GM23338 (cell line): Measurements from ENCODE around the gene DPEP3. TPM values are rescaled to one million over a fixed set of nuclear protein-coding genes. Genes with fewer than 3 reads are reported as not detected.

ENCODE experiments used
- ATAC-seq: fragments of 200-7000 bp; cut with Tn5 transposase; 3 replicates; pipeline ENCODE4 v1.9.1; 2020
- DNase-seq: peaks from one replicate; pipeline ENCODE4 v3.0.0-alpha.2; 2015; ENCODE audit warnings: low spot score
- H2AFZ ChIP-seq: fragments of 200-600 bp; sonication (generic); 2 replicates; pipeline ENCODE4 v1.8.0; 2016; ENCODE audit warnings: antibody characterized with exemption, mild to moderate bottlenecking, moderate library complexity
- H3F3A ChIP-seq: fragments of 200-600 bp; sonication (generic); replicated peaks from 2 replicates; pipeline ENCODE4 v1.8.0; 2017; ENCODE audit warnings: antibody characterized with exemption, mixed run types, low read depth
- H3K27ac ChIP-seq: fragments of 200-600 bp; sonication (generic); 2 replicates; pipeline ENCODE4 v1.6.1; 2016; ENCODE audit warnings: low read depth
- H3K27me3 ChIP-seq: fragments of 200-600 bp; sonication (generic); 2 replicates; pipeline ENCODE4 v1.8.0; 2016; ENCODE audit warnings: mild to moderate bottlenecking, mixed run types, moderate library complexity; ENCODE audit not compliant: insufficient read depth
- H3K36me3 ChIP-seq: fragments of 200-600 bp; sonication (generic); 2 replicates; pipeline ENCODE4 v1.8.0; 2016; ENCODE audit warnings: mild to moderate bottlenecking; ENCODE audit not compliant: insufficient read depth
- H3K4me1 ChIP-seq: fragments of 200-600 bp; sonication (generic); 2 replicates; pipeline ENCODE4 v1.8.0; 2016; ENCODE audit warnings: mild to moderate bottlenecking, moderate library complexity; ENCODE audit not compliant: insufficient read depth
- H3K4me2 ChIP-seq: fragments of 200-600 bp; sonication (generic); 2 replicates; pipeline ENCODE4 v1.7.1; 2017; ENCODE audit warnings: mixed run types
- H3K4me3 ChIP-seq: fragments of 200-600 bp; sonication (generic); 2 replicates; pipeline ENCODE4 v1.6.1; 2016; ENCODE audit warnings: mixed run types
- H3K79me2 ChIP-seq: fragments of 200-600 bp; sonication (generic); replicated peaks from 2 replicates; pipeline ENCODE4 v1.8.0; 2017; ENCODE audit warnings: mild to moderate bottlenecking; ENCODE audit not compliant: insufficient read depth
- H3K9me2 ChIP-seq: fragments of 200-600 bp; sonication (generic); 2 replicates; pipeline ENCODE4 v1.8.0; 2017; ENCODE audit not compliant: insufficient read depth
- H4K20me1 ChIP-seq: fragments of 200-600 bp; sonication (generic); replicated peaks from 2 replicates; pipeline ENCODE4 v1.8.0; 2017; ENCODE audit warnings: mild to moderate bottlenecking; ENCODE audit not compliant: insufficient read depth
- H3K27ac Mint-ChIP-seq: 2 replicates; pipeline ENCODE4 v1.8.0; 2020; ENCODE audit warnings: inconsistent platforms, mild to moderate bottlenecking, moderate library complexity, mixed read lengths
- H3K27me3 Mint-ChIP-seq: 3 replicates; pipeline ENCODE4 v1.8.0; 2022; ENCODE audit warnings: low read depth, mild to moderate bottlenecking, moderate library complexity, mixed read lengths, inconsistent platforms; ENCODE audit not compliant: insufficient read depth, poor library complexity
- H3K36me3 Mint-ChIP-seq: 3 replicates; pipeline ENCODE4 v1.8.0; 2021; ENCODE audit warnings: low read depth, mild to moderate bottlenecking, inconsistent platforms, moderate library complexity, mixed read lengths
- H3K4me1 Mint-ChIP-seq: 3 replicates; pipeline ENCODE4 v1.8.0; 2020; ENCODE audit warnings: mild to moderate bottlenecking, inconsistent platforms, mixed read lengths
- H3K4me3 Mint-ChIP-seq: 3 replicates; pipeline ENCODE4 v1.8.0; 2021; ENCODE audit warnings: moderate library complexity, mild to moderate bottlenecking, inconsistent platforms, mixed read lengths
- H3K9me3 Mint-ChIP-seq: 3 replicates; pipeline ENCODE4 v1.8.0; 2020; ENCODE audit warnings: moderate library complexity, mild to moderate bottlenecking, inconsistent platforms, mixed read lengths
- CREB1 ChIP-seq: fragments of 250-450 bp; sonication (Bioruptor Pico); IDR thresholded peaks from 2 replicates; pipeline ENCODE4 v1.5.0; 2020; ENCODE audit warnings: low read depth, mild to moderate bottlenecking, moderate library complexity
- EZH2 ChIP-seq: fragments of 200-600 bp; sonication (generic); IDR thresholded peaks from one replicate; pipeline ENCODE4 v1.8.0; 2017; ENCODE audit warnings: antibody characterized with exemption, mild to moderate bottlenecking, low read depth; ENCODE audit not compliant: unreplicated experiment
- EZH2phosphoT487 ChIP-seq: fragments of 200-600 bp; sonication (generic); IDR thresholded peaks from one replicate; pipeline ENCODE4 v1.8.1; 2018; ENCODE audit warnings: antibody characterized with exemption; ENCODE audit not compliant: unreplicated experiment
- JUNB ChIP-seq: IDR thresholded peaks from one replicate; pipeline ENCODE4 v1.6.1; 2016; ENCODE audit warnings: antibody characterized with exemption; ENCODE audit not compliant: unreplicated experiment
- NANOG ChIP-seq: IDR thresholded peaks from 2 replicates; pipeline ENCODE4 v1.6.1; 2016; ENCODE audit warnings: antibody characterized with exemption, borderline replicate concordance
- POLR2AphosphoS5 ChIP-seq: IDR thresholded peaks from 2 replicates; pipeline ENCODE4 v1.6.1; 2016; ENCODE audit warnings: antibody characterized with exemption, low read depth
- STAT1 ChIP-seq: IDR thresholded peaks from one replicate; pipeline ENCODE4 v1.6.1; 2016; ENCODE audit warnings: antibody characterized with exemption; ENCODE audit not compliant: unreplicated experiment
- ZNF114 ChIP-seq: fragments of 250-450 bp; sonication (Bioruptor Pico); IDR thresholded peaks from 2 replicates; pipeline ENCODE4 v1.5.0; 2020; ENCODE audit warnings: mild to moderate bottlenecking, moderate library complexity
- ZNF331 ChIP-seq: fragments of 250-450 bp; sonication (Bioruptor Pico); IDR thresholded peaks from 2 replicates; pipeline ENCODE4 v1.5.0; 2020; ENCODE audit warnings: low read depth, mild to moderate bottlenecking, moderate library complexity
- polyA plus RNA-seq: library from polyadenylated mRNA; unstranded; fragments of >200 nt; fragmentation: Nextera tagmentation; extraction: Ambion mirVana; gene quantifications from 2 replicates; pipeline ENCODE4 v1.2.1, GENCODE V29; 2016
- total RNA-seq: library from RNA; depleted of rRNA; stranded (reverse); fragments of >200 nt; shearing (Covaris generic); gene quantifications from 2 replicates; pipeline ENCODE4 v1.2.3, GENCODE V29; 2014
- TF ChIP-seq, protein P1 (sequence below): IDR thresholded peaks from one replicate; pipeline ENCODE4 v1.6.1; 2018; ENCODE audit warnings: antibody characterized with exemption; ENCODE audit not compliant: unreplicated experiment
- TF ChIP-seq, protein P2 (sequence below): fragments of 250-450 bp; sonication (Bioruptor Pico); IDR thresholded peaks from 2 replicates; pipeline ENCODE4 v1.5.0; 2020; ENCODE audit warnings: mild to moderate bottlenecking, moderate library complexity
- TF ChIP-seq, protein P3 (sequence below), 2 experiments: fragments of 200-600 bp in 1 of 2; sonication (generic) in 1 of 2; conservative IDR thresholded peaks; 2 replicates each; pipeline versions ENCODE4 v1.5.1 to v1.6.1; 2016 to 2017; ENCODE audit warnings: antibody characterized with exemption in 2 of 2, low read depth in 2 of 2, mild to moderate bottlenecking in 2 of 2, moderate library complexity in 1 of 2
- TF ChIP-seq, protein P4 (sequence below): IDR thresholded peaks from 2 replicates; pipeline ENCODE4 v1.6.1; 2016; ENCODE audit warnings: antibody characterized with exemption

DPEP3 gene
- total and polyA plus RNA-seq, 2 experiments from 2014 or later = 8.8 to 18.4 TPM

DNA sequence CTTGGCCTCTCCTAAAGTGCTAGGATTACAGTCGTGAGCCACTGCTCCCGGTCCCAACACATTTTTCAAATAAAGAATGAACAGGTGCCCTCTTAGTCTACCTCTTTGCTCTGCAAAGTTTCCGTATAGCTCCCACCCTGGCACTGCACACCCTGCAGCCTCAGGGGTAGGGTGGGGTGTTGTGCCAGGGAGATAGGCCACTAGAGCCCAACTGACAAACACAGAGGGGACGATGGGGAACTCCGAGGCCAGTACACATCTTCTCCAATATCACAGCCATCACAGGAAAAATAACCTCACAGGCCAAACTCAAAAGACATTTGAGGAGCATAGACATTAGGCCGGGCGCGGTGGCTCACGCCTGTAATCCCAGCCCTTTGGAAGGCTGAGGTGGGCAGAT lies 9.2 kb downstream of the DPEP3 start:
- Histone ChIP-seq H3K79me2 (peaks cover 18% of the 10 kb centered on the region), H4K20me1 (peaks cover 7% of the 10 kb centered on the region; the same call in 1 of the 2 replicates), H3K36me3 (no peaks in the 10 kb centered on the region), H3K4me3 (no peak overlapping the region), H3K4me1 (peaks cover 16% of the 10 kb centered on the region), H2AFZ (no peak overlapping the region), H3F3A (0 out of 2 replicates have a peak, but pooled peaks cover 11% of the 10 kb centered on the region), H3K4me2 (no peak overlapping the region), H3K27me3 (no peaks in the 10 kb centered on the region), H3K27ac (no peak overlapping the region), H3K9me2 (no peaks in the 10 kb centered on the region)
- Mint-ChIP-seq H3K9me3 (no peaks in the 10 kb centered on the region), H3K4me3 (no peak overlapping the region), H3K4me1 (peaks cover 20% of the 10 kb centered on the region), H3K36me3 (no peaks in the 10 kb centered on the region), H3K27ac (no peak overlapping the region), H3K27me3 (peaks cover 16% of the 10 kb centered on the region)
- ATAC-seq = no peak
- no peak for DNase-seq
- TF ChIP-seq, protein P1, sequence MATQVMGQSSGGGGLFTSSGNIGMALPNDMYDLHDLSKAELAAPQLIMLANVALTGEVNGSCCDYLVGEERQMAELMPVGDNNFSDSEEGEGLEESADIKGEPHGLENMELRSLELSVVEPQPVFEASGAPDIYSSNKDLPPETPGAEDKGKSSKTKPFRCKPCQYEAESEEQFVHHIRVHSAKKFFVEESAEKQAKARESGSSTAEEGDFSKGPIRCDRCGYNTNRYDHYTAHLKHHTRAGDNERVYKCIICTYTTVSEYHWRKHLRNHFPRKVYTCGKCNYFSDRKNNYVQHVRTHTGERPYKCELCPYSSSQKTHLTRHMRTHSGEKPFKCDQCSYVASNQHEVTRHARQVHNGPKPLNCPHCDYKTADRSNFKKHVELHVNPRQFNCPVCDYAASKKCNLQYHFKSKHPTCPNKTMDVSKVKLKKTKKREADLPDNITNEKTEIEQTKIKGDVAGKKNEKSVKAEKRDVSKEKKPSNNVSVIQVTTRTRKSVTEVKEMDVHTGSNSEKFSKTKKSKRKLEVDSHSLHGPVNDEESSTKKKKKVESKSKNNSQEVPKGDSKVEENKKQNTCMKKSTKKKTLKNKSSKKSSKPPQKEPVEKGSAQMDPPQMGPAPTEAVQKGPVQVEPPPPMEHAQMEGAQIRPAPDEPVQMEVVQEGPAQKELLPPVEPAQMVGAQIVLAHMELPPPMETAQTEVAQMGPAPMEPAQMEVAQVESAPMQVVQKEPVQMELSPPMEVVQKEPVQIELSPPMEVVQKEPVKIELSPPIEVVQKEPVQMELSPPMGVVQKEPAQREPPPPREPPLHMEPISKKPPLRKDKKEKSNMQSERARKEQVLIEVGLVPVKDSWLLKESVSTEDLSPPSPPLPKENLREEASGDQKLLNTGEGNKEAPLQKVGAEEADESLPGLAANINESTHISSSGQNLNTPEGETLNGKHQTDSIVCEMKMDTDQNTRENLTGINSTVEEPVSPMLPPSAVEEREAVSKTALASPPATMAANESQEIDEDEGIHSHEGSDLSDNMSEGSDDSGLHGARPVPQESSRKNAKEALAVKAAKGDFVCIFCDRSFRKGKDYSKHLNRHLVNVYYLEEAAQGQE = no peak
- TF ChIP-seq EZH2 = no peak
- TF ChIP-seq, protein P2, sequence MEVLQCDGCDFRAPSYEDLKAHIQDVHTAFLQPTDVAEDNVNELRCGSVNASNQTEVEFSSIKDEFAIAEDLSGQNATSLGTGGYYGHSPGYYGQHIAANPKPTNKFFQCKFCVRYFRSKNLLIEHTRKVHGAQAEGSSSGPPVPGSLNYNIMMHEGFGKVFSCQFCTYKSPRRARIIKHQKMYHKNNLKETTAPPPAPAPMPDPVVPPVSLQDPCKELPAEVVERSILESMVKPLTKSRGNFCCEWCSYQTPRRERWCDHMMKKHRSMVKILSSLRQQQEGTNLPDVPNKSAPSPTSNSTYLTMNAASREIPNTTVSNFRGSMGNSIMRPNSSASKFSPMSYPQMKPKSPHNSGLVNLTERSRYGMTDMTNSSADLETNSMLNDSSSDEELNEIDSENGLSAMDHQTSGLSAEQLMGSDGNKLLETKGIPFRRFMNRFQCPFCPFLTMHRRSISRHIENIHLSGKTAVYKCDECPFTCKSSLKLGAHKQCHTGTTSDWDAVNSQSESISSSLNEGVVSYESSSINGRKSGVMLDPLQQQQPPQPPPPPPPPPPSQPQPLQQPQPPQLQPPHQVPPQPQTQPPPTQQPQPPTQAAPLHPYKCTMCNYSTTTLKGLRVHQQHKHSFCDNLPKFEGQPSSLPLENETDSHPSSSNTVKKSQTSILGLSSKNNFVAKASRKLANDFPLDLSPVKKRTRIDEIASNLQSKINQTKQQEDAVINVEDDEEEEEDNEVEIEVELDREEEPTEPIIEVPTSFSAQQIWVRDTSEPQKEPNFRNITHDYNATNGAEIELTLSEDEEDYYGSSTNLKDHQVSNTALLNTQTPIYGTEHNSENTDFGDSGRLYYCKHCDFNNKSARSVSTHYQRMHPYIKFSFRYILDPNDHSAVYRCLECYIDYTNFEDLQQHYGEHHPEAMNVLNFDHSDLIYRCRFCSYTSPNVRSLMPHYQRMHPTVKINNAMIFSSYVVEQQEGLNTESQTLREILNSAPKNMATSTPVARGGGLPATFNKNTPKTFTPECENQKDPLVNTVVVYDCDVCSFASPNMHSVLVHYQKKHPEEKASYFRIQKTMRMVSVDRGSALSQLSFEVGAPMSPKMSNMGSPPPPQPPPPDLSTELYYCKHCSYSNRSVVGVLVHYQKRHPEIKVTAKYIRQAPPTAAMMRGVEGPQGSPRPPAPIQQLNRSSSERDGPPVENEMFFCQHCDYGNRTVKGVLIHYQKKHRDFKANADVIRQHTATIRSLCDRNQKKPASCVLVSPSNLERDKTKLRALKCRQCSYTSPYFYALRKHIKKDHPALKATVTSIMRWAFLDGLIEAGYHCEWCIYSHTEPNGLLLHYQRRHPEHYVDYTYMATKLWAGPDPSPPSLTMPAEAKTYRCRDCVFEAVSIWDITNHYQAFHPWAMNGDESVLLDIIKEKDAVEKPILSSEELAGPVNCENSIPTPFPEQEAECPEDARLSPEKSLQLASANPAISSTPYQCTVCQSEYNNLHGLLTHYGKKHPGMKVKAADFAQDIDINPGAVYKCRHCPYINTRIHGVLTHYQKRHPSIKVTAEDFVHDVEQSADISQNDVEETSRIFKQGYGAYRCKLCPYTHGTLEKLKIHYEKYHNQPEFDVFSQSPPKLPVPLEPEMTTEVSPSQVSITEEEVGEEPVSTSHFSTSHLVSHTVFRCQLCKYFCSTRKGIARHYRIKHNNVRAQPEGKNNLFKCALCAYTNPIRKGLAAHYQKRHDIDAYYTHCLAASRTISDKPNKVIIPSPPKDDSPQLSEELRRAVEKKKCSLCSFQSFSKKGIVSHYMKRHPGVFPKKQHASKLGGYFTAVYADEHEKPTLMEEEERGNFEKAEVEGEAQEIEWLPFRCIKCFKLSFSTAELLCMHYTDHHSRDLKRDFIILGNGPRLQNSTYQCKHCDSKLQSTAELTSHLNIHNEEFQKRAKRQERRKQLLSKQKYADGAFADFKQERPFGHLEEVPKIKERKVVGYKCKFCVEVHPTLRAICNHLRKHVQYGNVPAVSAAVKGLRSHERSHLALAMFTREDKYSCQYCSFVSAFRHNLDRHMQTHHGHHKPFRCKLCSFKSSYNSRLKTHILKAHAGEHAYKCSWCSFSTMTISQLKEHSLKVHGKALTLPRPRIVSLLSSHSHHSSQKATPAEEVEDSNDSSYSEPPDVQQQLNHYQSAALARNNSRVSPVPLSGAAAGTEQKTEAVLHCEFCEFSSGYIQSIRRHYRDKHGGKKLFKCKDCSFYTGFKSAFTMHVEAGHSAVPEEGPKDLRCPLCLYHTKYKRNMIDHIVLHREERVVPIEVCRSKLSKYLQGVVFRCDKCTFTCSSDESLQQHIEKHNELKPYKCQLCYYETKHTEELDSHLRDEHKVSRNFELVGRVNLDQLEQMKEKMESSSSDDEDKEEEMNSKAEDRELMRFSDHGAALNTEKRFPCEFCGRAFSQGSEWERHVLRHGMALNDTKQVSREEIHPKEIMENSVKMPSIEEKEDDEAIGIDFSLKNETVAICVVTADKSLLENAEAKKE = no peak
- TF ChIP-seq, protein P3, sequence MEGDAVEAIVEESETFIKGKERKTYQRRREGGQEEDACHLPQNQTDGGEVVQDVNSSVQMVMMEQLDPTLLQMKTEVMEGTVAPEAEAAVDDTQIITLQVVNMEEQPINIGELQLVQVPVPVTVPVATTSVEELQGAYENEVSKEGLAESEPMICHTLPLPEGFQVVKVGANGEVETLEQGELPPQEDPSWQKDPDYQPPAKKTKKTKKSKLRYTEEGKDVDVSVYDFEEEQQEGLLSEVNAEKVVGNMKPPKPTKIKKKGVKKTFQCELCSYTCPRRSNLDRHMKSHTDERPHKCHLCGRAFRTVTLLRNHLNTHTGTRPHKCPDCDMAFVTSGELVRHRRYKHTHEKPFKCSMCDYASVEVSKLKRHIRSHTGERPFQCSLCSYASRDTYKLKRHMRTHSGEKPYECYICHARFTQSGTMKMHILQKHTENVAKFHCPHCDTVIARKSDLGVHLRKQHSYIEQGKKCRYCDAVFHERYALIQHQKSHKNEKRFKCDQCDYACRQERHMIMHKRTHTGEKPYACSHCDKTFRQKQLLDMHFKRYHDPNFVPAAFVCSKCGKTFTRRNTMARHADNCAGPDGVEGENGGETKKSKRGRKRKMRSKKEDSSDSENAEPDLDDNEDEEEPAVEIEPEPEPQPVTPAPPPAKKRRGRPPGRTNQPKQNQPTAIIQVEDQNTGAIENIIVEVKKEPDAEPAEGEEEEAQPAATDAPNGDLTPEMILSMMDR (conservative IDR thresholded peaks at IDR 0.05; ENCODE audit: low read depth in 2 of 2) = no peak
- no peak for TF ChIP-seq EZH2phosphoT487
- no peak for TF ChIP-seq JUNB
- no peak for TF ChIP-seq CREB1 (CRISPR knock-in tag)
- no peak for TF ChIP-seq ZNF114 (CRISPR knock-in tag)
- TF ChIP-seq, protein P4, sequence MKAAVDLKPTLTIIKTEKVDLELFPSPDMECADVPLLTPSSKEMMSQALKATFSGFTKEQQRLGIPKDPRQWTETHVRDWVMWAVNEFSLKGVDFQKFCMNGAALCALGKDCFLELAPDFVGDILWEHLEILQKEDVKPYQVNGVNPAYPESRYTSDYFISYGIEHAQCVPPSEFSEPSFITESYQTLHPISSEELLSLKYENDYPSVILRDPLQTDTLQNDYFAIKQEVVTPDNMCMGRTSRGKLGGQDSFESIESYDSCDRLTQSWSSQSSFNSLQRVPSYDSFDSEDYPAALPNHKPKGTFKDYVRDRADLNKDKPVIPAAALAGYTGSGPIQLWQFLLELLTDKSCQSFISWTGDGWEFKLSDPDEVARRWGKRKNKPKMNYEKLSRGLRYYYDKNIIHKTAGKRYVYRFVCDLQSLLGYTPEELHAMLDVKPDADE = no peak
- no peak for TF ChIP-seq ZNF331 (CRISPR knock-in tag)
- TF ChIP-seq STAT1 = no peak
- no peak for TF ChIP-seq POLR2AphosphoS5
- no peak for TF ChIP-seq NANOG
